Ectodermal cell (in vitro differentiated cells): Measurements from ENCODE around the gene TTC27.
"Not testable (repeated sequence)": the region's sequence is repeated elsewhere in the genome, so short reads cannot be mapped to it uniquely, and the experiment has no call there.

Source experiments
- H3K27ac ChIP-seq: 2 replicates; pipeline ENCODE4 v1.7.0; 2013; ENCODE audit warnings: mild to moderate bottlenecking, low read depth, low read length; ENCODE audit not compliant: insufficient read depth, poor library complexity, severe bottlenecking
- H3K27me3 ChIP-seq: 2 replicates; pipeline ENCODE4 v1.7.0; 2013; ENCODE audit warnings: mild to moderate bottlenecking, low read length; ENCODE audit not compliant: insufficient read depth, control insufficient read depth, poor library complexity, severe bottlenecking
- H3K36me3 ChIP-seq: one replicate; pipeline ENCODE4 v1.7.0; 2013; ENCODE audit warnings: low read length; ENCODE audit not compliant: control insufficient read depth, insufficient read depth
- H3K4me1 ChIP-seq: one replicate; pipeline ENCODE4 v1.7.0; 2013; ENCODE audit warnings: low read length; ENCODE audit not compliant: control insufficient read depth, insufficient read depth
- H3K4me3 ChIP-seq: 2 replicates; pipeline ENCODE4 v1.7.0; 2013; ENCODE audit warnings: low read depth, low read length, control low read depth; ENCODE audit not compliant: insufficient read depth
- H3K9me3 ChIP-seq: 2 replicates; pipeline ENCODE4 v1.7.0; 2013; ENCODE audit warnings: mild to moderate bottlenecking, low read length, moderate library complexity; ENCODE audit not compliant: control insufficient read depth
- WGBS, 2 experiments: methylation state at CpG; one replicate each; pipeline ENCODE4 v1.1.7; 2013; ENCODE audit warnings: missing lambda C conversion rate in 2 of 2; 5-methylcytosine and 5-hydroxymethylcytosine counted together

The TTC27 gene

DNA sequence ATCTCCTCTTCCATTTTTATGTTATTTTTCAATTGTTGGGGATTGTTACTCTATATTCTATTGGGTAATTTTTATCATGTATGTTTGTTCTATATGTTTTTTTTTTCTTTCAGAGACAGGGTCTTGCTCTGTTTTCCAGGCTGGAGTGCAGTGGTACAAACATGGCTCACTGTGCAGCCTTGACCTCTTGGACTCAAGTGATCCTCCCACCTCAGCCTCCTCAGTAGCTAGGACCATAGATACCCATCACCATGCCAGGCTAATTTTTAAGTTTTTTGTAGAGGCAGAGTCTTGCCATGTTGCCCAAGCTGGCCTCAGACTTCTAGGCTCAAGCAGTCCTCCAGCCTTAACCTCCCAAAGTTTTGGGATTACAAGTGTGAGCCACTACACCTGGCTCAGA is 88.7 kb downstream of the TTC27 start:
- Histone ChIP-seq H3K4me1 (no peaks in the 10 kb centered on the region), H3K27me3 (no peaks in the 10 kb centered on the region), H3K36me3 (no peaks in the 10 kb centered on the region), H3K27ac (no peak overlapping the region), H3K9me3 (no peaks in the 10 kb centered on the region), H3K4me3 (no peak overlapping the region)

DNA sequence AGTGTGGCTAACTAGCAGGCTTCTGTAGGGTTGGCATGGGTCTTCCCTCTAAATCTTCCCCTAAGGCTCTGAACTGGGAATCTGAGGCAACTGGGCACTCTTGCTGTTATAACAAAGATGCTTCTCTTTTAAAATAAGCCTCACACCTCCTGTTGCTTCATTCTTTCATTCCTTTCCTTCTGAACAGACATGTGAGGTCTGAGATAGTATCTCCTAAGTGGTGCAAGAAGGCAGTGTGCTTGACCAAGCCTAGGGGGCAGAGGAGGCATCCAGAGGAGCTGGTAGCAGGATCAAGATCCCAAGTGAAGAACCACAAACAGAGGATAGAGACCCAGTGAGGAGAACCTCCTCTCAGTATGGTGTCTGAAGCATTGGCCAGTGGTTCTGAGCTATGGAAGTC is 90.9 kb downstream of the TTC27 start:
- H3K36me3 ChIP-seq = no peaks in the 10 kb centered on the region

DNA sequence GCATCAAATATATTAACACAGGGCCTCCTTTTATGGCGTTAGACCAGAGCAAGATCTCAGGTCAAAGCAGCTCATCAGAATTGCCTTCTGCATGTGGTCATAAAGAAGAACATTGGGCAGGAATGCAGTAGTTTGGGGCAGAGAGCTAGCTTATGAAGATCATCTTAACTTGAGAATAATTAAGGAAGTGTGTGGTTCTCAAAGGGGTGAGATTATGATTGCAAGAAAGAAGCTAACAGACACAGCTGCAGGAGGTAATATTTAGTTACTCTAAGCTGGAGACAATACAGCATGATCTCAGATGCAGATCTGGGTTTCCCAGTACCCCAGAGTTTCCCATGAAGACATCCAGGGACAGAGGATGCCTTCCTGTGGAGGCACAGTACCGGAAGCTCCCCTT is 91.6 kb downstream of the TTC27 start:
- WGBS, 2 experiments = 87 to 98% methylated on average over 2 of the region's 2 CpGs
- no peaks in the 10 kb centered on the region for H3K4me1 ChIP-seq
- H3K9me3 ChIP-seq = no peaks in the 10 kb centered on the region
- H3K27ac ChIP-seq = no peak overlapping the region
- no peaks in the 10 kb centered on the region for H3K36me3 ChIP-seq
- H3K4me3 ChIP-seq = no peak overlapping the region
- H3K27me3 ChIP-seq = no peaks in the 10 kb centered on the region

More for the DNA sequence above, 90.9 kb downstream of the TTC27 start:
- no peaks in the 10 kb centered on the region for H3K4me1 ChIP-seq
- H3K27ac ChIP-seq = no peak overlapping the region
- no peaks in the 10 kb centered on the region for H3K9me3 ChIP-seq
- H3K4me3 ChIP-seq = no peak overlapping the region
- no peaks in the 10 kb centered on the region for H3K27me3 ChIP-seq

DNA sequence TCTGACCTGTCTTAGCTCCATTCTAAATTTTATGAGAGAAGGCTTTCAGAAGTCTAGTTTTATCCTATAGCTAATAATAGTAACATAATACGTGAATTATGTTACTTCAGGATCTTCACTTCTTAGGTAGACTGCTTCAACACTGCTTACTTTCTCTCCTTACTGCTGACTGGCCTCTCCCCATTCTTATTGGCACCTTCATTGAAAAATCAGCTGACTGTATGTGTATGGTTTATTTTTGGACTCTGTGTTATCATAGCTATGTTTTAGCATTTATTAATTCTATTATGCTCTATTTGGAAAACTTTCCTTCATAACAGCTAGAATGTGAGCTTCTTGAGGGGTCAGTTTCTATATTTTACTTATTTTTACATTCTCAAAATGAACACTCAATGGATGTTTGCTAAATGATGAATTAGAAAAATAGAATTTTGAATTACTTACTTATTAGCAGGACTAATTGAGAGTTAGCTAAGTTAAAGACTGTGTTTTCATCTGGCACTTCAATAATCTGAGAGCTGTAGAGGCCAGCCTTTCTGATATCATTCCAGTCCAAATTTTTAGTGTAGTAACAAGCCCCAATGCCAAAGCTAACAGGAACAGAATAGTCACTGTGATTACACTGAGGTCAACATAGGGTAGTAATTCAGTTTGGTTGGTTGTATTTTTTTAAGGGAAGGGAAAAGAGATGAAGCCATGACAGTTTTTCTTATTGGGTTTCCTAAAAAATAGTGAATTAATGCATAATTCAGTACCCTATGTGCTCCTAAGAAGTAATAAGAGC is 92.3 kb downstream of the TTC27 start:
- 100% methylated on average over 1 of the region's 1 CpG; no CpG with 5 or more reads in 1 of the 2 experiments for WGBS, 2 experiments
- Histone ChIP-seq H3K4me3 (no peak overlapping the region), H3K9me3 (no peaks in the 10 kb centered on the region), H3K27ac (no peak overlapping the region), H3K27me3 (no peaks in the 10 kb centered on the region), H3K4me1 (no peaks in the 10 kb centered on the region), H3K36me3 (no peaks in the 10 kb centered on the region)

DNA sequence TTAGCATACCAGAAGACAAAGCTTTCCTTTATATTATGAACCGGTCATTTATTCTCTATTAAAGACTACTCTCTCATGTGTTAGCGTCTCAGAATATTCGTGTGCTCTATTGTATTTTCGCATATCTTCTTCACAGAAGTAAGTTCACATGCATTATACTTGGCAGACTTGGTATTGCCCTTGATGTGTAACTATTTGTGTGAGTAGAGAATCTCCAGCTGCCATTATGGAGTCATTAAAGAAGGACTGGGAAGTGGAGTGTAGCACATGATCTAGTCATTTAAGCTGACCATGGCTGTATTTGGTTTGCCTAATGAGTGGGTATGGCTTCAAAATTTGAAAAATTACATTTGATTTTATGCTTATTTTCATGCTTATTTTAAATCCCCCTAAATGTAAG is 92.9 kb downstream of the TTC27 start:
- 92 to 96% methylated on average over 4 of the region's 4 CpGs for WGBS, 2 experiments
- H3K27ac ChIP-seq = no peak overlapping the region
- no peak overlapping the region for H3K4me3 ChIP-seq
- no peaks in the 10 kb centered on the region for H3K4me1 ChIP-seq
- H3K36me3 ChIP-seq = no peaks in the 10 kb centered on the region
- H3K9me3 ChIP-seq = no peaks in the 10 kb centered on the region
- no peaks in the 10 kb centered on the region for H3K27me3 ChIP-seq

GRCh38 chr2:32721376-32721775 is 93.5 kb downstream of the TTC27 start:
- Histone ChIP-seq H3K4me3 (no peak overlapping the region), H3K4me1 (no peaks in the 10 kb centered on the region), H3K27ac (no peak overlapping the region), H3K36me3 (no peaks in the 10 kb centered on the region), H3K9me3 (no peaks in the 10 kb centered on the region), H3K27me3 (no peaks in the 10 kb centered on the region)
- WGBS, 2 experiments = 89 to 93% methylated on average over 1 of the region's 1 CpG

GRCh38 chr2:32723467-32724079 is 95.7 kb downstream of the TTC27 start:
- WGBS, 2 experiments = 94 to 97% methylated on average over 2 to 3 of the region's 3 CpGs
- no peaks in the 10 kb centered on the region for H3K36me3 ChIP-seq

GRCh38 chr2:32726678-32727077 is 98.8 kb downstream of the TTC27 start:
- 93 to 98% methylated on average over 4 to 5 of the region's 5 CpGs for WGBS, 2 experiments
- H3K36me3 ChIP-seq, H3K27me3 ChIP-seq, H3K4me3 ChIP-seq, H3K4me1 ChIP-seq, H3K27ac ChIP-seq, H3K9me3 ChIP-seq: not testable (repeated sequence)

More at GRCh38 chr2:32723467-32724079, 95.7 kb downstream of the TTC27 start:
- Histone ChIP-seq H3K27ac (no peak overlapping the region), H3K27me3 (no peaks in the 10 kb centered on the region), H3K9me3 (no peaks in the 10 kb centered on the region), H3K4me3 (no peak overlapping the region), H3K4me1 (no peaks in the 10 kb centered on the region)

GRCh38 chr2:32727157-32727556 is 99.3 kb downstream of the TTC27 start:
- no peak overlapping the region for H3K27ac ChIP-seq
- no peaks in the 10 kb centered on the region for H3K36me3 ChIP-seq
- H3K9me3 ChIP-seq = no peaks in the 10 kb centered on the region
- H3K4me1 ChIP-seq = no peaks in the 10 kb centered on the region
- no peak overlapping the region for H3K4me3 ChIP-seq
- H3K27me3 ChIP-seq = no peaks in the 10 kb centered on the region
- 100% methylated on average over 1 of the region's 1 CpG; no CpG with 5 or more reads in 1 of the 2 experiments for WGBS, 2 experiments

GRCh38 chr2:32730958-32731357 is 103.1 kb downstream of the TTC27 start:
- not testable (repeated sequence) for H3K27ac ChIP-seq, H3K27me3 ChIP-seq, H3K4me1 ChIP-seq, H3K36me3 ChIP-seq, H3K4me3 ChIP-seq, H3K9me3 ChIP-seq
- WGBS, 2 experiments = 86 to 91% methylated on average over 8 of the region's 8 CpGs
